ENCODE measurements around the gene SCYL3. TPM values are rescaled to one million over a fixed set of nuclear protein-coding genes. Genes with fewer than 3 reads are reported as not detected.
"Not testable (repeated sequence)": the region's sequence is repeated elsewhere in the genome, so short reads cannot be mapped to it uniquely, and the experiment has no call there.

The SCYL3 gene
- total RNA-seq, 1 donor from 2014 or later = 5.6 TPM

- intact Hi-C loops (cut with DNase I) = no loop called here
- ATAC-seq (no peak), DNase-seq (ENCODE audit: missing footprints) (no peak)
Observed at GRCh38 chr1:169838942-169839341, 54.8 kb downstream of the SCYL3 start.

- intact Hi-C loops (cut with DNase I) = no loop called here
- no peak for ATAC-seq
Observed at GRCh38 chr1:169836198-169836597, 57.5 kb downstream of the SCYL3 start.

GRCh38 chr1:169835647-169836046, 58.0 kb downstream of the SCYL3 start:
- intact Hi-C loops (cut with DNase I) = no loop called here
- DNase-seq (ENCODE audit: missing footprints) = no peak
- no peak for ATAC-seq

More at GRCh38 chr1:169836198-169836597, 57.5 kb downstream of the SCYL3 start:
- no peak for DNase-seq (ENCODE audit: missing footprints)

GRCh38 chr1:169834869-169835268, 58.8 kb downstream of the SCYL3 start:
- ATAC-seq (no peak), DNase-seq (ENCODE audit: missing footprints) (no peak)
- intact Hi-C loops (cut with DNase I) = no loop called here

- intact Hi-C loops (cut with DNase I) = no loop called here
- DNase-seq (ENCODE audit: missing footprints) (no peak), ATAC-seq (no peak)
Observed at GRCh38 chr1:169833179-169833901, 60.4 kb downstream of the SCYL3 start.

DNA sequence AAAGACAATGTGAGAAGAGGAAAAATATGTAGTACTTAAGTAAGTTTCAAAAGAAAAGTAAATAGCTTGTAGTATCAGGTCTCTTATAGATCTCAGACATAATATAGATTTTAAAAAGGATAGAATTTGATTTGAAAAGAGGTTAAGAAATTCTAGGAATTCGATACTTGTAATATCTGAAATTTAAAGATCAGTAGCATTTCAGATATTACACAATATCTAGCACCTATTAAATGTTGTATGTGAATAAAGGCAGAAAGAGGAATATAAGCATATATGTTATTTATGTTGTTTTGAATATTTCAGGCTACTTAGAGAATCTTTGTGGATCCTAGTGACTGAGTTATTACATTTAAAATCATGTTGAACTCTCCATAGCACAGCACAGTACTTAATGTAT, 64.0 kb downstream of the SCYL3 start:
- intact Hi-C loops (cut with DNase I) = no loop called here
- DNase-seq (ENCODE audit: missing footprints) (no peak), ATAC-seq (no peak)

DNA sequence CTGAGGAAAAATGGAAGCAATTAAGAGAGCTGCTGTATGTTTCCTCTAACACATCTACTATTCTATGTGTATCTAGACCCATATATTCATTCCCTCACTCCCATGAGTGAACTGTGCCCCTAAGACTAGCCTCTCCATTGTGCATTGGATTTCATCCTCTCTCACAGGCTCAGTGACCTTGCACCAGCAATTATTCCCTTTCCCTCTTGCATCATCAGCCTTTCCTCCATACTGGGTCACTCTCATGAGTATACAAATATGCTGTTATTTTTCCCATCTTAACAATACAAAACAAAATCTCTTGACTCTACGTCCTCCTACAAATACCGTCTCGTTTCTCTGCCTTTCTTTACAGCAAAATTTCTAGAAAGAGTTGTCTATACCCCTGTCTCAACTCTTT, 69.5 kb downstream of the SCYL3 start:
- intact Hi-C loops (cut with DNase I) = no loop called here
- no peak for ATAC-seq
- DNase-seq (ENCODE audit: missing footprints) = no peak

GRCh38 chr1:169821500-169821899, 72.2 kb downstream of the SCYL3 start:
- intact Hi-C loops (cut with DNase I) = no loop called here
- no peak for DNase-seq (ENCODE audit: missing footprints)
- no peak for ATAC-seq

DNA sequence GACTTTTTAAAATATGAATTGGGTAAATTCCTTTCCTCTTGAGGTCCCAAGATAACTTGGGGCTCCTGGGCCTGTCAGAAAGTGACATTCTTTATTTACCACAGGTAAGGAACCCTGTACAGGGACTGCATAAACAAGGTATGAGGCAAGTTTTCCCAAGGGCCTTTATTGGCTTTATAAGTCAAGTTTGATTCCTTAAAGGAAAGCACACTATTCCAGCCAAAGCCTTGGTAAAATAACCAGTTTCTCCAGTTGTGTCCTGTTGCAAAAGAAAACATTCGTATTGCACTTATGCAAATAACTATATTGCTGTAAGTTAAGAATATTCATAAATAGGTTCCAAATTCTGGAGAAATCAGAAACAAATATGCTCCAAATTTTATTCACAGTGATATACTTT, 77.1 kb downstream of the SCYL3 start:
- intact Hi-C loops (cut with DNase I) = no loop called here
- DNase-seq (ENCODE audit: missing footprints) = no peak
- ATAC-seq = no peak

DNA sequence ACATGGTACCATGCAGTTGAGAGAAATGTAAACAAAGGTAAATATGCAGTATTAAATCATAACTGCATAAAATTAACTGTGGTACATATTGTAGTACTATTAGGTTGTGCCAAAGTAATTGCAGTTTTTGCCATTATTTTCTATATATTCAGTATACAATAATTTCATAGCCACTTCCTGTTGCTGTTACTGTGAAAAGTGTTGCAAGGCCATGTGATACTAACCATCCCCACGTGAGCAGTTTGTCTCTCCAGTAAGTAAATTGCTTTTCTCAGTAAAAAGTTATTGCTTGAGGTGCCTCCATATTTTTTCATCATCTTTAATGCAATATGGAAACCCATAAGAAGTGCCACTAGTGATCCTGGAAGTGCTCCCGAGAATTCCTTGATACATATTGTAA, 79.4 kb downstream of the SCYL3 start:
- ATAC-seq = no peak
- intact Hi-C loops (cut with DNase I) = no loop called here

GRCh38 chr1:169812131-169812530, 81.6 kb downstream of the SCYL3 start:
- DNase-seq (ENCODE audit: missing footprints) (no peak), ATAC-seq (no peak)
- intact Hi-C loops (cut with DNase I) = no loop called here

More for the DNA sequence above, 79.4 kb downstream of the SCYL3 start:
- DNase-seq (ENCODE audit: missing footprints) = no peak

GRCh38 chr1:169811418-169812035, 82.2 kb downstream of the SCYL3 start:
- intact Hi-C loops (cut with DNase I); ATAC-seq; DNase-seq (ENCODE audit: missing footprints): not testable (repeated sequence)

- ATAC-seq = no peak
- intact Hi-C loops (cut with DNase I) = loop anchor here (5.0 to 10.0 kb wide), 3 partner anchors 95 to 262 kb away; partner anchors contain the start of gene SELL
- no peak for DNase-seq (ENCODE audit: missing footprints)
Observed at GRCh38 chr1:169809370-169810095, 84.2 kb downstream of the SCYL3 start.

DNA sequence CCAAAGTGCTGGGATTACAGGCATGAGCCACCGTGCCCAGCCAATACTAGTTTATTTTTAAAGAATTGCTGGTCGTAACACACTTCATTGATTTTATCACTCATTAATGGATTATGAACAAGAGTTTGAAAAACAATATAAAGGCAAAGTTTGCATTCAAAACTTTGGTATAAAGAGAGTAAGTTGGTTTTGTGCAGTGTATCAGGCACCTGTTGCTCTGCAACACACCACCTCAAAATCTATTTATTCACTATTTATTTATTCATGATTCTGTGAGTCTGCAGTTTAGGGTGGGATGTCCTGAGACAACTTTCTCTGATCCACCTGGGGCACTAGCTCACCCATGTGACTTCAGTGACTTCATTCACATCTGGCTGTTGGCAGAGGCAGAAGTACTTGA, 88.8 kb downstream of the SCYL3 start:
- ATAC-seq = no peak
- intact Hi-C loops (cut with DNase I) = loop anchor here (5.0 to 10.0 kb wide), 3 partner anchors 90 to 258 kb away; partner anchors contain the start of gene SELL
- DNase-seq (ENCODE audit: missing footprints) = no peak

DNA sequence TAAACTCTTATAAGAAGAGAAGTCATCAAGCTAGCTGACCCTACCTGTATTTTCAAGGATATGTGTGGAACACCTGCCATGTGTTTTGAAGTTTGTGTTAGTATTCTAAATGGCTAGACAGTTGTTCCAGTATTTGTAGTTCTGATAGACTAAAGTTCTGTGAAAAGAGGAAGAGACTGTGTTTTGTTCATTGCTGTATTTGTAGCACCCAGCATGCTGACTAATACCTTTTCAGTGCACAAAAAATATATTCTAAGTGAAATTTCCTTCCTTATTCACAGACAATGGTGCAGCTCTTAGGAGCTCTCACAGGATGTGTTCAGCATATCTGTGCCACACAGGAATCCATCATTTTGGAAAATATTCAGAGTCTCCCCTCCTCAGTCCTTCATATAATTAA, 90.8 kb downstream of the SCYL3 start:
- DNase-seq (ENCODE audit: missing footprints) (no peak), ATAC-seq (no peak)
- intact Hi-C loops (cut with DNase I) = loop anchor here (10.0 kb wide), 1 partner anchor 88 kb away; the partner anchor contains the start of gene SELL

Other genes starting within 250 kb of the SCYL3 start
- 1.1 TPM for gene SELL, start 182.3 kb downstream of the SCYL3 start, total RNA-seq
- 0.87 TPM for gene SELE, start 159.8 kb downstream of the SCYL3 start, total RNA-seq
- 6.5 TPM for gene METTL18, start 99.0 kb downstream of the SCYL3 start, total RNA-seq
- gene KIFAP3, start 180.8 kb upstream of the SCYL3 start, total RNA-seq = 31.0 TPM

All from Right ventricle myocardium inferior (tissue), 1 donor.